Breast epithelium (tissue), 4 donors: ENCODE measurements around the gene MRPL24. TPM values are rescaled to one million over a fixed set of nuclear protein-coding genes. Genes with fewer than 3 reads are reported as not detected.
"Not testable (repeated sequence)": the region's sequence is repeated elsewhere in the genome, so short reads cannot be mapped to it uniquely, and the experiment has no call there.

Source experiments
- DNase-seq, 2 donors: peaks; one replicate each; pipeline ENCODE4 v3.0.0-alpha.2; 2019; ENCODE audit warnings: low spot score in 2 of 2
- H3K27ac ChIP-seq, 2 donors: fragments of 200-600 bp; sonication (generic) in 1 of 2; one replicate each; pipeline ENCODE4 v1.5.1; 2016 to 2019; ENCODE audit warnings: mild to moderate bottlenecking in 1 of 2
- H3K27me3 ChIP-seq, 2 donors: fragments of 200-600 bp; sonication (generic) in 1 of 2; one replicate each; pipeline versions ENCODE4 v1.5.1 to v1.6.0; 2017 to 2019; ENCODE audit warnings: control low read depth in 1 of 2, mild to moderate bottlenecking in 1 of 2
- H3K36me3 ChIP-seq: fragments of 200-600 bp; one replicate; pipeline ENCODE4 v1.5.1; 2019
- H3K4me1 ChIP-seq, 2 donors: fragments of 200-600 bp; sonication (generic); one replicate each; pipeline ENCODE4 v1.5.1; 2016 to 2019; ENCODE audit warnings: control low read depth in 1 of 2
- H3K4me3 ChIP-seq, 3 donors: fragments of 200-600 bp; sonication (generic); 1 replicate in 2 of 3; 2 replicates in 1 of 3; pipeline ENCODE4 v1.5.1; 2016 to 2019; ENCODE audit warnings: mild to moderate bottlenecking in 3 of 3, moderate library complexity in 2 of 3
- H3K9me3 ChIP-seq, 2 donors: fragments of 200-600 bp; sonication (generic) in 1 of 2; one replicate each; pipeline ENCODE4 v1.5.1; 2016 to 2019; ENCODE audit warnings: control low read depth in 1 of 2
- POLR2A ChIP-seq: fragments of 450-650 bp; IDR thresholded peaks from one replicate; pipeline ENCODE4 v1.6.1; 2016; ENCODE audit warnings: antibody characterized with exemption, mild to moderate bottlenecking, moderate library complexity
- POLR2AphosphoS5 ChIP-seq, 3 donors: sonication (generic); formaldehyde crosslinking; IDR thresholded peaks; one replicate each; pipeline ENCODE4 v1.6.1; 2017; ENCODE audit warnings: antibody characterized with exemption in 3 of 3
- intact Hi-C: fragments of 100-400 bp; cut with DNase I; formaldehyde crosslinking; loops from one replicate; pipeline ENCODE4 v1.15.1; 2023; ENCODE audit warnings: low total_unique reads
- total RNA-seq, 3 donors: library from RNA; depleted of rRNA; stranded (reverse); fragments of >200 nt; gene quantifications; one replicate each; pipeline ENCODE4 v1.1.0, GENCODE V29; 2016
- TF ChIP-seq, protein P1 (sequence below), 3 donors: fragments of 450-650 bp; IDR thresholded peaks; one replicate each; pipeline ENCODE4 v1.5.1; 2016 to 2017; ENCODE audit warnings: antibody characterized with exemption in 3 of 3, mild to moderate bottlenecking in 3 of 3, moderate library complexity in 3 of 3

The MRPL24 gene
- total RNA-seq, 3 donors from 2014 or later: 36.6 to 63.9 (median 63.8) TPM

DNA sequence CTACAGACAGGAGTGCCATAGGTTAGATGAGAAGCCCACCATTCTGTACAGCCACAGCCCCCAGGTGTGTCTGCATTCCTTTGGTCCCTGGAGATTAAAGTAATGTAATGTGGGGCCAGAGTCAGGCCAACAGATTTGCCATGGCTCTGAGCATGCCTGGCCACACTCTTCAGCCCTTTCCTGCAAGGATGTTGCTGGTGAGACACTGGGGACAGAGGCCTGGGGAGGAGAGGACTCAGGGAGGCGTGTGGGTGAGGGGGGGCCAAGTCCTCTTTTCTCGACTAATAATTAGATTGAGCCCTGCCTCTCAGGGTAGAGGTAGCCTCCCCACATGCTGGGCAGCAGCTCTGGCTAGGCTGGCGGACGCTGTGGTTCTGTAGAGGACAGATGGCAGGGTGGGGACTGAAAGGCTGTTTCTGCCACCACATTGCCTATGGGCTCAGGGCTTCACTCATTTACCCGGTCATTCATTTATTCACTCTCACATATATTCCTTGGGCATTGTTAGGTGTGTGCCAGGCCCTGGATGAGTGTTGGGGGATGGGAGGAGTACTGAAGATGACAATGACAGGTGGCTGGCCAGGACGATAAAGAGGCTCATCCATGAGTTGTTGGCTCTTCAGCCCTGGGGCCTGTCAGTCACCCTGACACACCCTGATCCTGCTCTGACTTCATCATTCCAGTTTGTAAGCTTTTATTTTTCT, 19.4 kb upstream of the MRPL24 start:
- no peak for DNase-seq
- Histone ChIP-seq H3K36me3 (no peaks in the 10 kb centered on the region), H3K27me3 (no peaks in the 10 kb centered on the region), H3K4me3 (no peak overlapping the region), H3K9me3 (no peaks in the 10 kb centered on the region), H3K4me1 (no peaks in the 10 kb centered on the region), H3K27ac (no peak overlapping the region)
- TF ChIP-seq POLR2AphosphoS5 (IDR thresholded peaks at IDR 0.05): no peak
- TF ChIP-seq POLR2A: no peak
- TF ChIP-seq, protein P1, sequence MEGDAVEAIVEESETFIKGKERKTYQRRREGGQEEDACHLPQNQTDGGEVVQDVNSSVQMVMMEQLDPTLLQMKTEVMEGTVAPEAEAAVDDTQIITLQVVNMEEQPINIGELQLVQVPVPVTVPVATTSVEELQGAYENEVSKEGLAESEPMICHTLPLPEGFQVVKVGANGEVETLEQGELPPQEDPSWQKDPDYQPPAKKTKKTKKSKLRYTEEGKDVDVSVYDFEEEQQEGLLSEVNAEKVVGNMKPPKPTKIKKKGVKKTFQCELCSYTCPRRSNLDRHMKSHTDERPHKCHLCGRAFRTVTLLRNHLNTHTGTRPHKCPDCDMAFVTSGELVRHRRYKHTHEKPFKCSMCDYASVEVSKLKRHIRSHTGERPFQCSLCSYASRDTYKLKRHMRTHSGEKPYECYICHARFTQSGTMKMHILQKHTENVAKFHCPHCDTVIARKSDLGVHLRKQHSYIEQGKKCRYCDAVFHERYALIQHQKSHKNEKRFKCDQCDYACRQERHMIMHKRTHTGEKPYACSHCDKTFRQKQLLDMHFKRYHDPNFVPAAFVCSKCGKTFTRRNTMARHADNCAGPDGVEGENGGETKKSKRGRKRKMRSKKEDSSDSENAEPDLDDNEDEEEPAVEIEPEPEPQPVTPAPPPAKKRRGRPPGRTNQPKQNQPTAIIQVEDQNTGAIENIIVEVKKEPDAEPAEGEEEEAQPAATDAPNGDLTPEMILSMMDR (IDR thresholded peaks at IDR 0.05): no peak
- intact Hi-C loops: no loop called here

DNA sequence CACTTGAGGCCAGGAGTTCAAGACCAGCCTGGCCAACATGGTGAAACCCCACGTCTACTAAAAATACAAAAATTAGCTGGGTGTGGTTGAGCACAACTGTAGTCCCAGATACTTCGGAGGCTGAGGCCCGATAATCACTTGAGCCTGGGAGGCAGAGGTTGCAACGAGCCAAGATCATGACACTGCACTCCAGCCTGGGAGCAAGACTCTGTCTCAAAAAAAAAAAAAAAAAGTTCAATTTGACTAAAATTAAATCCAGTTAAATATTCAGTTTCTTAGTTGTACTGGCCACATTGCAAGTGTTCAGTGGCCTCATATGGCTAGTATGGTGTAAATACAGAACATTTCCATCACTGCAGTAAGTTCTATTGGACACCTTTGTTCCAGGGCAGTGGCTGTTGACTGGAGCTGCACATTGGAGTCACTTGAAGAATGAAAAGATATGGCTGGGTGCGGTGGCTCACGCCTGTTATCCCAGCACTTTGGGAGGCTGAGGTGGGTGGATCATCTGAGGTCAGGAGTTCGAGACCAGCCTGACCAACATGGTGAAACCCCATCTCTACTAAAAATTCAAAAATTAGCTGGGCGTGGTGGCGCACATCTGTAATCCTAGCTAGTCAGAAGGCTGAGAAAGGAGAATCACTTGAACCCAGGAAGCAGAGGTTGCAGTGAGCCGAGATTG, 16.8 kb upstream of the MRPL24 start:
- H3K9me3 ChIP-seq, H3K4me1 ChIP-seq, H3K27ac ChIP-seq, DNase-seq, H3K27me3 ChIP-seq, H3K4me3 ChIP-seq, intact Hi-C loops, H3K36me3 ChIP-seq: not testable (repeated sequence)

DNA sequence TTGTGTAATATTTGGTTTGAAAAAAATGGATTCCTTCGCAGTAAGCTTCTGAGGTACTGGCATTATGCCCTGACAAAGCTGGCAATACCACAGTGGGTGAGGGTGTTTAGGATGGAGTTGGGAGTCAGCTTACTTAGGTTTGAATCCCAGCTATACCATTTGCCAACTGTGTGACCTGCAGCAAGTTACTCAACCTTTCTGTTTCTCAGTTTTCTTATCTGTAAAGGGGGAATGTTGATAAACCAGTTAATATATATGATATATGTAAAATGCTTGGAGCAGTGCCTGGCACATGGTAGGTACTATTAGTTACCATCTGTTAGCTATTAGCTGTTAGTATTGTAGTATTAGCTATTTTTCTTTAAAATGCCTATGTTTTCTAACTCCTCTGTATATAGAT, 15.5 kb upstream of the MRPL24 start:
- TF ChIP-seq POLR2AphosphoS5 (IDR thresholded peaks at IDR 0.05): no peak
- TF ChIP-seq POLR2A: no peak
- TF ChIP-seq, protein P1 (IDR thresholded peaks at IDR 0.05): no peak
- H3K27me3 ChIP-seq: no peaks in the 10 kb centered on the region
- H3K9me3 ChIP-seq: no peaks in the 10 kb centered on the region
- H3K4me3 ChIP-seq: no peak overlapping the region
- no peak overlapping the region for H3K27ac ChIP-seq
- intact Hi-C loops: no loop called here
- no peaks in the 10 kb centered on the region for H3K36me3 ChIP-seq
- peaks cover 0 to 7% of the 10 kb centered on the region in 2 donors for H3K4me1 ChIP-seq
- no peak for DNase-seq

DNA sequence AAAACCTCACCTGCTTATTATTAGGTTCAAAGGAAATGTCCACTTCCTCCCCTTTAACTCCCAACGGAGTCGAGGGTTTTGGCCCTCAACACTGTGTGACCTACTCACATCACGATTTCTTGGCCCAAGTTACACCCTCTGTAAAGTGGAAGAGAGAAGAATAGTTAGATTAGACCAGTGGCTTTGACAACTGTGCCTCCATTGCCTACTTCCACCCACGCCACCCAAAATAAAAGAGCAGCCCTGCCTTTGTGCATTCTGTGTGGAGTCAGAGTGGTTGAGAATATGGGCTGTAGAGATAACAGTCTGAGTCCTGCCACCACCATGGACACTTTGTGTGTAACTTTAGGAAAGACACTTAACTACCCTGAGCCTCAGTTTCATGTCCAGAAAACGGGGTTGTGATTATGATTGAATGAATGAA, 14.7 kb upstream of the MRPL24 start:
- no peaks in the 10 kb centered on the region for H3K9me3 ChIP-seq
- no peak overlapping the region for H3K27ac ChIP-seq
- no peak overlapping the region for H3K4me3 ChIP-seq
- peaks cover 0 to 7% of the 10 kb centered on the region in 2 donors for H3K4me1 ChIP-seq
- no peaks in the 10 kb centered on the region for H3K27me3 ChIP-seq
- intact Hi-C loops: no loop called here
- H3K36me3 ChIP-seq: no peaks in the 10 kb centered on the region
- DNase-seq: no peak
- TF ChIP-seq POLR2AphosphoS5 (IDR thresholded peaks at IDR 0.05) (no peak), POLR2A (no peak)
- TF ChIP-seq, protein P1 (IDR thresholded peaks at IDR 0.05): no peak

DNA sequence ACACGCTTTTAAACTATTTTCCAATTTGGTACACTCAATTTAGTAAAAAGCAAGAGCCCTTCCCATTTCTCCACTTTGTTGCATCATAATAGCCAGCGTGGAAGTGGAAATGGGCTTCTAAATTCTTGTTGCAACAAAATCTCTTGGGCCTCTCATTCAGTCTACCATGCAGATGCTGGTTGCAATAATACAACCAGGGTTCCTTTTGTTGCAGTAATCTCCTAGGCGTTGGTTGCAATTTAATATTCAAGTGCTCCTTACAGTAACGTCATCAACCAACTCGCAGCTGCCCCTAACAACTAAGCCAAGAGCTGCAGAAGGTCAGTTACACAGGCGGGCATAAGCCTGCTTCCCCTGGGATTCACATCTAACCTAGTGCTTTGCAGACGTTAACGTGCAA, 13.3 kb upstream of the MRPL24 start:
- Histone ChIP-seq H3K4me1 (peaks cover 0 to 16% of the 10 kb centered on the region in 2 donors), H3K27me3 (no peaks in the 10 kb centered on the region), H3K9me3 (no peaks in the 10 kb centered on the region), H3K36me3 (no peaks in the 10 kb centered on the region), H3K27ac (no peak overlapping the region), H3K4me3 (no peak overlapping the region)
- TF ChIP-seq POLR2AphosphoS5 (IDR thresholded peaks at IDR 0.05) (no peak), POLR2A (no peak)
- TF ChIP-seq, protein P1 (IDR thresholded peaks at IDR 0.05): no peak
- intact Hi-C loops: no loop called here
- DNase-seq: no peak
